Glutamatergic neuron (in vitro differentiated cells): ENCODE data around the gene MTHFD1. TPM values are rescaled to one million over a fixed set of nuclear protein-coding genes. Genes with fewer than 3 reads are reported as not detected.
A peak's percentile ranks its signal among the peaks of the same experiment; 100 is the strongest.

ENCODE experiments used
- DNase-seq: peaks from one replicate; pipeline ENCODE4 v3.0.0; 2022
- H3K27ac Mint-ChIP-seq: one replicate; pipeline ENCODE4 v1.8.0; 2020; ENCODE audit warnings: mild to moderate bottlenecking, mixed read lengths, inconsistent platforms; ENCODE audit not compliant: unreplicated experiment
- H3K27me3 Mint-ChIP-seq: one replicate; pipeline ENCODE4 v1.8.0; 2020; ENCODE audit warnings: mild to moderate bottlenecking, moderate library complexity, mixed read lengths, inconsistent platforms; ENCODE audit not compliant: unreplicated experiment
- H3K36me3 Mint-ChIP-seq: one replicate; pipeline ENCODE4 v1.8.0; 2020; ENCODE audit warnings: mild to moderate bottlenecking, mixed read lengths, inconsistent platforms; ENCODE audit not compliant: unreplicated experiment
- H3K4me1 Mint-ChIP-seq: one replicate; pipeline ENCODE4 v1.8.0; 2020; ENCODE audit warnings: mild to moderate bottlenecking, low read depth, mixed read lengths, inconsistent platforms; ENCODE audit not compliant: unreplicated experiment
- H3K4me3 Mint-ChIP-seq: one replicate; pipeline ENCODE4 v1.8.0; 2020; ENCODE audit warnings: mild to moderate bottlenecking, mixed read lengths, inconsistent platforms; ENCODE audit not compliant: unreplicated experiment
- H3K9me3 Mint-ChIP-seq: one replicate; pipeline ENCODE4 v1.8.0; 2020; ENCODE audit warnings: mild to moderate bottlenecking, moderate library complexity, mixed read lengths, inconsistent platforms; ENCODE audit not compliant: unreplicated experiment
- CTCF ChIP-seq: fragments of 200-600 bp; sonication (generic); IDR thresholded peaks from one replicate; pipeline ENCODE4 v1.5.0; 2021; ENCODE audit not compliant: partially characterized antibody, unreplicated experiment
- total RNA-seq: library from RNA; stranded (reverse); fragmentation: NEBNext Ultra II Directional; extraction: Animal tissue kit (Norgen Biotek cat#: 25700); gene quantifications from one replicate; pipeline ENCODE4 v1.2.1, GENCODE V29; 2021; ENCODE audit not compliant: unreplicated experiment

MTHFD1 gene
- total RNA-seq, 1 donor from 2014 or later = 33.0 TPM

- Mint-ChIP-seq H3K4me3 (peak within 1 kb of the TSS; percentile 92), H3K27me3 (peaks cover 6% of the 10 kb centered on the region), H3K36me3 (no peaks in the 10 kb centered on the region), H3K9me3 (peaks cover 2% of the 10 kb centered on the region), H3K27ac (no peak within 1 kb of the TSS), H3K4me1 (no peaks in the 10 kb centered on the region)
- TF ChIP-seq CTCF = no peak
- DNase-seq = peak; percentile 78
Observed at GRCh38 chr14:64465191-64465822, 77.2 kb downstream of the MTHFD1 start, which contains the start of gene AKAP5. Gene AKAP5 (plus strand): TSS chr14:64465499. CDS start chr14:64468395, 2,896 bp downstream.

GRCh38 chr14:64465831-64466554, 77.8 kb downstream of the MTHFD1 start:
- no peak for TF ChIP-seq CTCF
- Mint-ChIP-seq H3K36me3 (no peaks in the 10 kb centered on the region), H3K9me3 (peaks cover 2% of the 10 kb centered on the region), H3K4me3 (peak overlapping the region; percentile 79), H3K27ac (no peak overlapping the region), H3K4me1 (no peaks in the 10 kb centered on the region), H3K27me3 (peaks cover 6% of the 10 kb centered on the region)
- DNase-seq = no peak

- no peaks in the 10 kb centered on the region for H3K36me3 Mint-ChIP-seq
- TF ChIP-seq CTCF = no peak
- no peak overlapping the region for H3K27ac Mint-ChIP-seq
- no peak overlapping the region for H3K4me3 Mint-ChIP-seq
- DNase-seq = no peak
- no peaks in the 10 kb centered on the region for H3K4me1 Mint-ChIP-seq
- H3K27me3 Mint-ChIP-seq = peaks cover 6% of the 10 kb centered on the region
- H3K9me3 Mint-ChIP-seq = peaks cover 2% of the 10 kb centered on the region
Observed at GRCh38 chr14:64467101-64467500, 78.9 kb downstream of the MTHFD1 start.

- Mint-ChIP-seq H3K36me3 (no peaks in the 10 kb centered on the region), H3K4me3 (no peak overlapping the region), H3K4me1 (no peaks in the 10 kb centered on the region), H3K27ac (no peak overlapping the region), H3K9me3 (peaks cover 2% of the 10 kb centered on the region), H3K27me3 (peaks cover 6% of the 10 kb centered on the region)
- TF ChIP-seq CTCF = no peak
- no peak for DNase-seq
Observed at GRCh38 chr14:64467566-64467965, 79.4 kb downstream of the MTHFD1 start.

DNA sequence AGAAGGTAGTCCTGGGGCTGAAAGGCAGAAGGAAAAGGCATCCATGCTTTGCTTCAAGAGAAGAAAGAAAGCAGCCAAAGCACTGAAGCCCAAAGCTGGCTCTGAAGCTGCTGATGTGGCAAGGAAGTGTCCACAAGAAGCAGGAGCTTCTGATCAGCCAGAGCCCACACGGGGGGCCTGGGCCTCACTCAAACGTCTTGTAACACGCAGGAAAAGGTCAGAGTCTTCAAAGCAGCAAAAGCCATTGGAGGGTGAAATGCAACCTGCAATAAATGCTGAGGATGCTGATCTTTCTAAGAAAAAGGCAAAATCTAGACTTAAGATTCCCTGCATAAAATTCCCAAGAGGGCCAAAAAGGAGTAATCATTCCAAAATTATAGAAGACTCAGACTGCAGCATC, 80.3 kb downstream of the MTHFD1 start:
- peaks cover 2% of the 10 kb centered on the region for H3K9me3 Mint-ChIP-seq
- no peak overlapping the region for H3K27ac Mint-ChIP-seq
- no peak for DNase-seq
- H3K4me3 Mint-ChIP-seq = no peak overlapping the region
- TF ChIP-seq CTCF = no peak
- no peaks in the 10 kb centered on the region for H3K36me3 Mint-ChIP-seq
- H3K27me3 Mint-ChIP-seq = peaks cover 6% of the 10 kb centered on the region
- no peaks in the 10 kb centered on the region for H3K4me1 Mint-ChIP-seq
